GM19043 (cell line): Measurements from ENCODE around the gene CLOCK.
A peak's percentile ranks its signal among the peaks of the same experiment; 100 is the strongest.

Experiments
- ATAC-seq: cut with Tn5 transposase; IDR thresholded peaks from one replicate; pipeline ENCODE4 v1.9.1; 2021; ENCODE audit warnings: low read depth; ENCODE audit not compliant: unreplicated experiment

The CLOCK gene

GRCh38 chr4:55435141-55435841 is 111.4 kb downstream of the CLOCK start:
- ATAC-seq, result peak; percentile 48

DNA sequence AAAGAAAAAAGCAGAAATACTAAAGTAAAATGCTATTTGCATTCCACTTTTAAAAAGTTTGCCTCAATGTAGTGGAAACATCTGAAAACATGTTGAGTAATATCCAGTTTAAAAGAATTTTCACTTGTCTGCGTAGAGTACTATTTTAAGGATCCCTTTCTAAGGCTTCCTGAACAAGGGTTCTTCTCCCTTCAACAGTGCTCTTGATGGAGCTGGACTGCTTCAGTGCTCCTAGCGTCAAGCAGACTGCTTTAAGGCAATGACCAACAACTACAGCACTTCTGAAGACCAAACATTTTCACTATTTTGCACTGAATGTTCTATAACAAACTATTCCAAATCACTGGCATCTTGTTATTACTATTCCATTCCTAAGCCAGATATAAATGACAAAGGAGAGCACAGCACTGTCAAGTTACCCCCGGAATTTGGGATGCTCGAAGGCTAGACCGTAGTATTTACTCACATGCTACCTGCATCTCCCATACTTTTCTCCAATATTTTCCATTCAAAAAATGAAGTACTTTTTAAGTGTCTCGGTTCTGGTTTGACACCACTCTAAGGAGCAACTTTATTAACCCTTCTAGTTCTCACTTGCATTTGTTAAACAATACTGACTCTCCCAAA is 114.9 kb downstream of the CLOCK start:
- no peak for ATAC-seq

DNA sequence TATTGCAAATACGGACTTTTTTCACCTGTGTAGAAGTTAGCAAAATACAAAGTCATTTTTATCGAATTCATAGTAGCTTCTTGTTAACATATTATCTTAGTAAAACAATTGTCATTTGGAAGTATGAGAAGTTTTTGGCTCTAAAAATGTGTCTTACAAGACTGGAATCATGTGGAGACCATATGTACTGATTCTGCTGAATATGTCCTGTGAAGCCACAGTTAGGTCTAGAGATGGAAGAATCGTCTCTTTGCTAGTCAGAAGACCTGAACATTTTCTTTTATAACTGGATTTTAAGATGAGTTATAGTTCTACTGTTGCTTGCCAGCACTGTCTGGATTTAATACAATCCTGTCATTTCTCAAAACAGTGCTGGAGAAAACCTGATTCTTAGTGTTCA is 121.9 kb downstream of the CLOCK start:
- no peak for ATAC-seq

GRCh38 chr4:55416176-55416575 is 130.5 kb downstream of the CLOCK start:
- ATAC-seq, result no peak

DNA sequence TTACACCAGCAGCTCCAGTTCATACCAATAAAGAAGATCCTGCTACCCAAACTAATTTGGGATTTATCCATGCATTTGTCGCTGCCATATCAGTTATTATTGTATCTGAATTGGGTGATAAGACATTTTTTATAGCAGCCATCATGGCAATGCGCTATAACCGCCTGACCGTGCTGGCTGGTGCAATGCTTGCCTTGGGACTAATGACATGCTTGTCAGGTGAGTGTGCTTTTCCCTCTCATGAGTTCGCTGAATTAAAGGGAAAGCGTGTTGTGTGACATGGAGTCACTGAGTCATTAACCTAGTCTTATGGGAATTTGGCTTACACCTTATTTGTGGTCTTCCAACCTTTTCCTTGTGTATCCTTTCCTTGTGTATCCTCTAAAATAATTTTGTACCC is 135.1 kb downstream of the CLOCK start:
- ATAC-seq, result no peak

DNA sequence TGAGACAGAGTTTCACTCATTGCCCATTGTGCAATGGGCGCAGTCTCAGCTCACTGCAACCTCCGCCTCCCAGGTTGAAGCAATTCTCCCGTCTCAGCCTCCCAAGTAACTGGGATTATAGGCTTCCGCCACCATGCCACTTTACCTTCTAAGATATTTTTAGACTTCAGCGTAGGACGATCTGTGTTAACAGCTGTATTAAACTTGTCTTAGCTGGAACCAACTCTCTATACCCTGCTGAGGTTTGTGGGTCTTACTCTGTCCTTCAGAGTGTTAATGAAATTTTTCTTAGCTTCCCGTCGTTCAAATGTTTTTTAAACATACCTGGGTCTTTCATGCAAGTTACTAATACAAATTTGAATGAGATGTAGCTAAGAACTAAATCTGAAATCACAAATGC is 136.3 kb downstream of the CLOCK start:
- ATAC-seq, result no peak

DNA sequence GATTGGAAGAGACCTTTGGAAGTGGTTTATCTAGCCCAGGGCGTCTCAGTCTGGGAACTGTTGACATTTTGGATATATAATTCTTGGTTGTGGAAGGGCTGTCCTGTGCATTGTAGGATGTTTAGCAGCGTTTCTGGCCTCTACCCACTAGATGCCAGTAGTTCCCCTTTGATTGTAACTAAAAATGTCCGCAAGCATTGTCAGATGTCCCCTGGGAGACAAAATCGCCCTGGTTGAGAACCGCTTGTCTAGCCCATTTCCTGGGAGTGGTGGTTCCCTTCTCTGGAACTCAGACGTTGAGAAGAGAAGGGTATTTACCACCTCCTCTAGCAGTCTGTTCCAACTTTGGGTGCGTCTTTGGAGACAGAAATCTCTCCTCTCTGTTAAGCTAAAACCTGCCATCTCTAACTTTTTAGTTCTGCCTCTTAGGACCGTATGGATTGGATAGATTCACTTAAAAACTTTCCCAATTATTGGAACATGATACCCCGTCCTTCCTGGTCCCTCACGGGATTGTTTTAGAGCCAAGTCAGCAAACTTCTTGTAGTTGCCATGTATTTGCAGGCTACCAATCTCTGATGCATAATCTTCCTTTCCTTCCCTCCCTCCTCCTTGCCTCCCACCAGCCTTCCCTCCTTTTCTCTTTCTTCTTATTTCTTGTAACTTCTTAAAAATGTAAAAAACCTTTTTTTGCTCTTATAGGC is 137.1 kb downstream of the CLOCK start:
- peak; percentile 77 for ATAC-seq

GRCh38 chr4:55407764-55408163 is 138.9 kb downstream of the CLOCK start:
- ATAC-seq, result no peak

- no peak for ATAC-seq
These were observed 139.6 kb downstream of the CLOCK start for GRCh38 chr4:55407119-55407518.

- ATAC-seq, result no peak
These were observed 140.2 kb downstream of the CLOCK start for GRCh38 chr4:55406545-55406944.

DNA sequence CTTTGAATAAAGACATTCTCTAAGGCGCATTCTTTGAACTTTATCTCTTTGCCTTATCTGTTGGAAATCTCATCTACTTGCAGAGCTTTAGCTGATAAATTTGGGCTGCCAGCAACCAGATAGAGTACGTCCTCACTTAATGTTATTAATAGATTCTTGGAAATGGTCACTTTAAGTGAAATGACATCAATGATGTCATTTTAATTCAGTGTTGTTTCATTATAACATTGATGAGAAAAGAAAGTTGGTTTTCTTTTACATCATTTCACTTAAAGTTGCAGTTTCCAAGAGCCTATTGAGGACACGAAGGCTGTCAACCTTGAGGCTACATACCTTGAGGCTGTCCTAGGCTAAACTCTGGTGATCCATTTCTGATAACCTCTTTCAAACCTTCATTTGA is 141.6 kb downstream of the CLOCK start:
- ATAC-seq, result no peak

DNA sequence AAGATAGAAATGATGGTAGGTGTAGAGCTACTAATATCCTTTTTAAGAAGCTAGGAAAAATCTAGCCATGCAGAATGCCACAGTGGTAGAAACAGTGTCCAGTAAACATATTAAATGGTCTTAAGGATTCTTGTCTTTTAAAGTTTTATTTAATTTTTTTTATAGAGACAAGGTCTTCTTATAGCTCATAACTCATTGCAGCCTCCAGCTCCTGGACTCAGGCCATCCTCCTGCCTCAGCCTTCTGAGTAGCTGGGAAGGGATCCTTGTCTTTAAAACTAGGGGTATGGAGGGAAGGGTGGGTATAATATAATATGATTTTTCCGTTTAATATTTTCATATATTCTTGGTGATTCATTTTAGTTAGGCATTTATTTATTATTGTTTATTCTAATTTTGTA is 147.1 kb downstream of the CLOCK start:
- no peak for ATAC-seq

DNA sequence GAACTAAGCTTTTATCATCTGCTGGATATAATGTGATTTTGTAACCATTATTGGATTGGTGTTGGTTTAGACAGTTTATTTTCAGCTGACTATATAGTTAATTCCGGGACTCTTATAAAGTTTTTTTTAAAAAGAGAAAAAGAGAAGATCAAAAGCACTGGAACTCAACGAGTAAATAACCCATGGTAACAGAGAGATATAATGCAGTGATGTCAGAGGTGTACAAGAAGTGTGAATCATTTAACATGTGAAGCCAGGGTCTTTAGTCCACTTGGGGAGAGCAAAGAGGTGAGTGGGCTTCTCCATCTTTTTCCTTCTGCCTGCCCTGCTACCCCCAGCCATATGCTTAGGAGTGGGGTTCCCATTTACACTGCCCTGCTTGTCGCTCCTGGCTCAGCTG is 147.7 kb downstream of the CLOCK start:
- no peak for ATAC-seq

DNA sequence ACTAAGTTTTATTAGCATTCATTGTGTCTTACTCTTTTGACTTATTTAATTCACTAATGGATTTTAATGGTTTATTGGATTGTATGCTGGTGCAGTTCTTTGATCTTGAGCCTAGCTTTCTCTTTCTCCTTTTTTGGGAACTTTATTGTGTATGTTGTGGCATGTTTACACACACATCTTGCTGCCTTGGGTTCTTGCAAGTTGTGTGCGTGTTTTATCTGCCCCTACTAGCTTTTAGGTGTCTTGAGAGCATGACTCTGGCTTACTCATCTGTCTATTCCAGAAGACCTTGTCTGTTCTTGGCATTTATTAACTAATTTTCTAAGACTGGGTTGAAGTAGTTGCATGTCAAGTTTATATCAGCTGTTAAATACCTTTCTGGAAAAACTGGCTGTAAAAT is 148.2 kb downstream of the CLOCK start:
- no peak for ATAC-seq

- no peak for ATAC-seq
These were observed 149.0 kb downstream of the CLOCK start for GRCh38 chr4:55397520-55398321.

- ATAC-seq, result no peak
These were observed 149.6 kb downstream of the CLOCK start for GRCh38 chr4:55397126-55397436.

DNA sequence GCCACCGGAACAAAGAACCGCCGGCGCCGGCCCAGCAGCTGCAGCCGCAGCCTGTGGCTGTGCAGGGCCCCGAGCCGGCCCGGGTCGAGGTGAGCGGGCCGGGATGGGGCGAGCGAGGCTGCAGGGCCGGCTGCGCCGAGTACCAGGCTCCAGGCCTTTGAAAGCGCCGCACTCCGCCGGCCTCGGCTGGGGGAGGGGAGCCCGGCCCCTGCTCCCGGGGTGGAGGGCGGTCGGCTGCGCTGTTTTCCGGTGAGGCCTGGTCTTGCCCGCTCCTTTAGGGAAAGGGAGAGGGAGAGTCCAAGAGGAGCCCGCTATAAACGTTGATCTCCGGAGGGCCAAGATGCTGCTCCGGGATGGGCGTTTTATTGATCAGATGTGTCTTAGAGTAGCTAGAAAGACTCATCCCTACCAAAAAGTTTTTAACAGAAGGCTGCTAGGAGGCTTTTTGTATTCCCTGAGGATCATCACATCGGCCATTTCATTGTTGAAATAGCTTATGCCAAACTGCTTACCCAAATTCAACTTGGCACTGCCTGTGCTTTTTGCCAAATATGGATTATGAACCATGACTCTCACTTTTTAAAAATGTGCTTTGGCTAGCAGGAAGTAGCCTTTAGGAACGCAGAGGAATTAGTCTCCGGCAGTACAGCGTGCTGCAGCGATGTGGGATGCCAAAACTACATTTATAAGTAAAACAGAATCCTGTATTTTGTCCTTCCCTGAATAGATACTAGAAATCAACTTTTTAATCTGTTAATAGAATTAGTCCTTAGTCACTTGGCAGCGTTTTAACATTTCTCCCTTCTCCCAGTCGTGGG is 150.2 kb downstream of the CLOCK start:
- ATAC-seq, result peak; percentile 18

GRCh38 chr4:55395529-55396307 is 151.0 kb downstream of the CLOCK start, which contains the start of gene TMEM165:
TSS of gene TMEM165 (plus strand) at chr4:55395957. CDS start at chr4:55396190, 233 bp downstream.
- peak; percentile 86 for ATAC-seq

GRCh38 chr4:55395218-55395528 is 151.5 kb downstream of the CLOCK start:
- ATAC-seq, result no peak
